ENCODE data around the gene CYP2A13. TPM values are rescaled to one million over a fixed set of nuclear protein-coding genes. Genes with fewer than 3 reads are reported as not detected.

CYP2A13 gene
- total and polyA plus RNA-seq, 9 of the 15 experiments (the other 6 are each of a cell fraction or from before 2014, with no cell fraction given), result not detected

DNA sequence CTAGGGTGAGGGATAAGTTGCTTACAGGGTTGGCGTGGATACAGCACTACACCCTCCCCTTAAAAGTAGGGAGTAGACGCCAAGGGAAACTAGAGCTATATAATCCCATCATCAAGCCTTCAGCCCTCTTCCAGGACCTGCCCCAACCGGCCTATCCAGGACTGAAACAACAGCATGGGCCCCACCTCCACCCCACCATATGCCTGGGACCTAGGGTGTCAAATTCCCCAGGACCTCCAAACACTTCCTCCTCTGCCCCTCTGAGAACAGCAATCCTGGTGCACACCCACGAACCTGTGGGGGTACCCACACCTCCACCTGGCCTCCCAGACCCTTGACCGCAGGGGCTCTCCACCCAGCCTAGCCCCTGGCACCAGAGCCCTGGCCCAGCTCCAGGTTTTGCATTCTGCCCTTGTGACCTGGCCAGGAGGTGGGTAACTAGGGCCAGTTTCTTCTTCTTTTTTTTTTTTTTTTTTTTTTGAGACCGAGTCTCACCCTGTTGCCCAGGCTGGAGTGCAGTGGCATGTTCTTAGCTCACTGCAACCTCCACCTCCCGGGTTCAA lies 24.6 kb downstream of the CYP2A13 start (continued):
- TF ChIP-seq, protein P1, sequence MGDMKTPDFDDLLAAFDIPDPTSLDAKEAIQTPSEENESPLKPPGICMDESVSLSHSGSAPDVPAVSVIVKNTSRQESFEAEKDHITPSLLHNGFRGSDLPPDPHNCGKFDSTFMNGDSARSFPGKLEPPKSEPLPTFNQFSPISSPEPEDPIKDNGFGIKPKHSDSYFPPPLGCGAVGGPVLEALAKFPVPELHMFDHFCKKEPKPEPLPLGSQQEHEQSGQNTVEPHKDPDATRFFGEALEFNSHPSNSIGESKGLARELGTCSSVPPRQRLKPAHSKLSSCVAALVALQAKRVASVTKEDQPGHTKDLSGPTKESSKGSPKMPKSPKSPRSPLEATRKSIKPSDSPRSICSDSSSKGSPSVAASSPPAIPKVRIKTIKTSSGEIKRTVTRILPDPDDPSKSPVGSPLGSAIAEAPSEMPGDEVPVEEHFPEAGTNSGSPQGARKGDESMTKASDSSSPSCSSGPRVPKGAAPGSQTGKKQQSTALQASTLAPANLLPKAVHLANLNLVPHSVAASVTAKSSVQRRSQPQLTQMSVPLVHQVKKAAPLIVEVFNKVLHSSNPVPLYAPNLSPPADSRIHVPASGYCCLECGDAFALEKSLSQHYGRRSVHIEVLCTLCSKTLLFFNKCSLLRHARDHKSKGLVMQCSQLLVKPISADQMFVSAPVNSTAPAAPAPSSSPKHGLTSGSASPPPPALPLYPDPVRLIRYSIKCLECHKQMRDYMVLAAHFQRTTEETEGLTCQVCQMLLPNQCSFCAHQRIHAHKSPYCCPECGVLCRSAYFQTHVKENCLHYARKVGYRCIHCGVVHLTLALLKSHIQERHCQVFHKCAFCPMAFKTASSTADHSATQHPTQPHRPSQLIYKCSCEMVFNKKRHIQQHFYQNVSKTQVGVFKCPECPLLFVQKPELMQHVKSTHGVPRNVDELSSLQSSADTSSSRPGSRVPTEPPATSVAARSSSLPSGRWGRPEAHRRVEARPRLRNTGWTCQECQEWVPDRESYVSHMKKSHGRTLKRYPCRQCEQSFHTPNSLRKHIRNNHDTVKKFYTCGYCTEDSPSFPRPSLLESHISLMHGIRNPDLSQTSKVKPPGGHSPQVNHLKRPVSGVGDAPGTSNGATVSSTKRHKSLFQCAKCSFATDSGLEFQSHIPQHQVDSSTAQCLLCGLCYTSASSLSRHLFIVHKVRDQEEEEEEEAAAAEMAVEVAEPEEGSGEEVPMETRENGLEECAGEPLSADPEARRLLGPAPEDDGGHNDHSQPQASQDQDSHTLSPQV (IDR thresholded peaks at IDR 0.05), result no peak
- no peak for TF ChIP-seq SMARCA5 (IDR thresholded peaks at IDR 0.05)
- TF ChIP-seq, protein P2, sequence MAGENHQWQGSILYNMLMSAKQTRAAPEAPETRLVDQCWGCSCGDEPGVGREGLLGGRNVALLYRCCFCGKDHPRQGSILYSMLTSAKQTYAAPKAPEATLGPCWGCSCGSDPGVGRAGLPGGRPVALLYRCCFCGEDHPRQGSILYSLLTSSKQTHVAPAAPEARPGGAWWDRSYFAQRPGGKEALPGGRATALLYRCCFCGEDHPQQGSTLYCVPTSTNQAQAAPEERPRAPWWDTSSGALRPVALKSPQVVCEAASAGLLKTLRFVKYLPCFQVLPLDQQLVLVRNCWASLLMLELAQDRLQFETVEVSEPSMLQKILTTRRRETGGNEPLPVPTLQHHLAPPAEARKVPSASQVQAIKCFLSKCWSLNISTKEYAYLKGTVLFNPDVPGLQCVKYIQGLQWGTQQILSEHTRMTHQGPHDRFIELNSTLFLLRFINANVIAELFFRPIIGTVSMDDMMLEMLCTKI (IDR thresholded peaks at IDR 0.05; ENCODE audit: partially characterized antibody), result no peak
- TF ChIP-seq BHLHE40 (IDR thresholded peaks at IDR 0.05; ENCODE audit: low read length), result no peak
- no peak for TF ChIP-seq ZKSCAN8 (CRISPR knock-in tag; IDR thresholded peaks at IDR 0.05)
- TF ChIP-seq HDAC6 (IDR thresholded peaks at IDR 0.05; ENCODE audit: low read depth, low read length), result no peak
- no peak for TF ChIP-seq NR2F6 (CRISPR knock-in tag; IDR thresholded peaks at IDR 0.05)
- no peak for TF ChIP-seq ZBTB17 (CRISPR knock-in tag; IDR thresholded peaks at IDR 0.05)
